ENCODE results near the gene SEMA3B. TPM values are rescaled to one million over a fixed set of nuclear protein-coding genes. Genes with fewer than 3 reads are reported as not detected.
A peak's percentile ranks its signal among the peaks of the same experiment; 100 is the strongest.
"Not testable (repeated sequence)": the region's sequence is repeated elsewhere in the genome, so short reads cannot be mapped to it uniquely, and the experiment has no call there.

SEMA3B gene
- total RNA-seq = 1 to 10 TPM; 1.9 to 3.3 TPM

- Mint-ChIP-seq H3K9me3 (no peaks in the 10 kb centered on the region), H3K4me3 (no peak within 1 kb of the TSS), H3K4me1 (ENCODE audit: low read depth) (peaks cover 18% of the 10 kb centered on the region), H3K36me3 (ENCODE audit: insufficient read depth in 2 of 2) (no peaks in the 10 kb centered on the region), H3K27me3 (ENCODE audit: low read depth) (peaks cover 31% of the 10 kb centered on the region), H3K27ac (no peak within 1 kb of the TSS)
- DNase-seq = no peak
- no peak for ATAC-seq (replicated peaks in 1 of 2)
Observed at GRCh38 chr3:50268703-50269451, at the start of gene SEMA3B. Gene SEMA3B (plus strand): TSS chr3:50269147. CDS start chr3:50269241, 94 bp downstream.

- DNase-seq (no peak), ATAC-seq (replicated peaks in 1 of 2) (no peak)
- Mint-ChIP-seq H3K4me1 (ENCODE audit: low read depth) (no peaks in the 10 kb centered on the region), H3K4me3 (no peak overlapping the region), H3K36me3 (ENCODE audit: insufficient read depth in 2 of 2) (no peaks in the 10 kb centered on the region), H3K27me3 (ENCODE audit: low read depth) (no peaks in the 10 kb centered on the region), H3K9me3 (no peaks in the 10 kb centered on the region), H3K27ac (no peak overlapping the region)
Observed at GRCh38 chr3:50219285-50219684, 49.7 kb upstream of the SEMA3B start.

- Mint-ChIP-seq H3K4me3 (no peak overlapping the region), H3K9me3 (no peaks in the 10 kb centered on the region), H3K27me3 (ENCODE audit: low read depth) (peaks cover 8% of the 10 kb centered on the region), H3K36me3 (ENCODE audit: insufficient read depth in 2 of 2) (no peaks in the 10 kb centered on the region), H3K4me1 (ENCODE audit: low read depth) (no peaks in the 10 kb centered on the region), H3K27ac (no peak overlapping the region)
- ATAC-seq (replicated peaks in 1 of 2) (no peak), DNase-seq (no peak)
Observed at GRCh38 chr3:50220109-50220508, 48.8 kb upstream of the SEMA3B start.

- Mint-ChIP-seq H3K27ac (no peak overlapping the region), H3K27me3 (ENCODE audit: low read depth) (peaks cover 10% of the 10 kb centered on the region), H3K36me3 (ENCODE audit: insufficient read depth in 2 of 2) (no peaks in the 10 kb centered on the region), H3K9me3 (no peaks in the 10 kb centered on the region), H3K4me3 (no peak overlapping the region), H3K4me1 (ENCODE audit: low read depth) (peaks cover 6% of the 10 kb centered on the region)
- ATAC-seq (replicated peaks in 1 of 2) = peak; percentile 19 to 43
- no peak for DNase-seq
Observed at GRCh38 chr3:50221051-50221410, 47.9 kb upstream of the SEMA3B start.

GRCh38 chr3:50221411-50222168, 47.4 kb upstream of the SEMA3B start:
- ATAC-seq (replicated peaks in 1 of 2) (no peak), DNase-seq (no peak)
- Mint-ChIP-seq H3K27me3 (ENCODE audit: low read depth) (peaks cover 10% of the 10 kb centered on the region), H3K4me1 (ENCODE audit: low read depth) (peaks cover 10% of the 10 kb centered on the region), H3K36me3 (ENCODE audit: insufficient read depth in 2 of 2) (no peaks in the 10 kb centered on the region), H3K9me3 (no peaks in the 10 kb centered on the region), H3K27ac (no peak overlapping the region), H3K4me3 (no peak overlapping the region)

- DNase-seq = no peak
- H3K4me1 Mint-ChIP-seq (ENCODE audit: low read depth) = peaks cover 15% of the 10 kb centered on the region
- H3K27ac Mint-ChIP-seq = no peak overlapping the region
- no peak overlapping the region for H3K4me3 Mint-ChIP-seq
- H3K36me3 Mint-ChIP-seq (ENCODE audit: insufficient read depth in 2 of 2) = no peaks in the 10 kb centered on the region
- H3K9me3 Mint-ChIP-seq = no peaks in the 10 kb centered on the region
- H3K27me3 Mint-ChIP-seq (ENCODE audit: low read depth) = peaks cover 10% of the 10 kb centered on the region
- no peak for ATAC-seq (replicated peaks in 1 of 2)
Observed at GRCh38 chr3:50222169-50222528, 46.8 kb upstream of the SEMA3B start.

GRCh38 chr3:50224639-50225038, 44.3 kb upstream of the SEMA3B start:
- peaks cover 10% of the 10 kb centered on the region for H3K27me3 Mint-ChIP-seq (ENCODE audit: low read depth)
- no peaks in the 10 kb centered on the region for H3K36me3 Mint-ChIP-seq (ENCODE audit: insufficient read depth in 2 of 2)
- H3K27ac Mint-ChIP-seq = no peak overlapping the region
- peaks cover 32% of the 10 kb centered on the region for H3K4me1 Mint-ChIP-seq (ENCODE audit: low read depth)
- DNase-seq (no peak), ATAC-seq (replicated peaks in 1 of 2) (no peak)
- no peaks in the 10 kb centered on the region for H3K9me3 Mint-ChIP-seq
- no peak overlapping the region for H3K4me3 Mint-ChIP-seq

GRCh38 chr3:50226888-50227389, 42.0 kb upstream of the SEMA3B start:
- Mint-ChIP-seq H3K36me3 (ENCODE audit: insufficient read depth in 2 of 2) (no peaks in the 10 kb centered on the region), H3K4me3 (peak overlapping the region; percentile 87 to 97), H3K27ac (peak overlapping the region; percentile 90), H3K4me1 (ENCODE audit: low read depth) (peaks cover 32% of the 10 kb centered on the region), H3K27me3 (ENCODE audit: low read depth) (peaks cover 10% of the 10 kb centered on the region), H3K9me3 (no peaks in the 10 kb centered on the region)
- ATAC-seq (replicated peaks in 1 of 2) (peak; percentile 37 to 43), DNase-seq (peak; percentile 55)

- Mint-ChIP-seq H3K4me3 (peak overlapping the region; percentile 87 to 97), H3K27ac (peak overlapping the region; percentile 25), H3K4me1 (ENCODE audit: low read depth) (peaks cover 32% of the 10 kb centered on the region), H3K27me3 (ENCODE audit: low read depth) (peaks cover 10% of the 10 kb centered on the region), H3K36me3 (ENCODE audit: insufficient read depth in 2 of 2) (no peaks in the 10 kb centered on the region), H3K9me3 (no peaks in the 10 kb centered on the region)
- peak; percentile 88 for ATAC-seq (replicated peaks in 1 of 2)
- DNase-seq = peak; percentile 94 to 96
Observed at GRCh38 chr3:50227390-50228183, 41.4 kb upstream of the SEMA3B start.

GRCh38 chr3:50228184-50228763, 40.7 kb upstream of the SEMA3B start:
- H3K36me3 Mint-ChIP-seq (ENCODE audit: insufficient read depth in 2 of 2); ATAC-seq (replicated peaks in 1 of 2); DNase-seq; H3K9me3 Mint-ChIP-seq: not testable (repeated sequence)
- peaks cover 32% of the 10 kb centered on the region for H3K4me1 Mint-ChIP-seq (ENCODE audit: low read depth)
- H3K27me3 Mint-ChIP-seq (ENCODE audit: low read depth) = peaks cover 10% of the 10 kb centered on the region
- peak overlapping the region; percentile 25 for H3K27ac Mint-ChIP-seq
- H3K4me3 Mint-ChIP-seq = peak overlapping the region; percentile 87 to 97

- Mint-ChIP-seq H3K4me3 (peak overlapping the region in 1 of 2 donors; percentile 1), H3K27ac (no peak overlapping the region), H3K27me3 (ENCODE audit: low read depth) (peaks cover 9% of the 10 kb centered on the region), H3K4me1 (ENCODE audit: low read depth) (peaks cover 32% of the 10 kb centered on the region), H3K36me3 (ENCODE audit: insufficient read depth in 2 of 2) (no peaks in the 10 kb centered on the region), H3K9me3 (no peaks in the 10 kb centered on the region)
- ATAC-seq (replicated peaks in 1 of 2) = no peak
- DNase-seq = no peak
Observed at GRCh38 chr3:50229490-50229889, 39.5 kb upstream of the SEMA3B start.

- ATAC-seq (replicated peaks in 1 of 2) = no peak
- Mint-ChIP-seq H3K9me3 (no peaks in the 10 kb centered on the region), H3K36me3 (ENCODE audit: insufficient read depth in 2 of 2) (no peaks in the 10 kb centered on the region), H3K4me1 (ENCODE audit: low read depth) (peaks cover 32% of the 10 kb centered on the region), H3K27me3 (ENCODE audit: low read depth) (peaks cover 1% of the 10 kb centered on the region), H3K27ac (no peak overlapping the region), H3K4me3 (no peak overlapping the region)
- no peak for DNase-seq
Observed at GRCh38 chr3:50230104-50230793, 38.7 kb upstream of the SEMA3B start.
